H1 (cell line): ENCODE results near the gene CD38. TPM values are rescaled to one million over a fixed set of nuclear protein-coding genes. Genes with fewer than 3 reads are reported as not detected.

Experiments used
- CTCF ChIA-PET: fragments of 300-600 bp; sonication (Branson Sonifier 250); formaldehyde crosslinking; loops from one replicate; lab custom pipeline; 2021; ENCODE audit not compliant: partially characterized antibody; lab: Charles Lee
- POLR2A ChIA-PET: fragments of 300-600 bp; sonication (Branson Sonifier 250); formaldehyde crosslinking; loops from one replicate; lab custom pipeline; 2021; ENCODE audit warnings: inconsistent platforms; ENCODE audit not compliant: partially characterized antibody; lab: Charles Lee
- DNase-seq, 2 experiments: peaks; one replicate each; pipeline versions ENCODE4 v3.0.0 to v3.0.0-alpha.2; 2010 to 2022; ENCODE audit warnings: low spot score in 2 of 2, low read depth in 1 of 2, mixed read lengths in 1 of 2
- FAIRE-seq: peaks from 2 replicates; lab custom pipeline; 2011; peaks lifted over from hg19 to GRCh38; lab: Jason Lieb, UNC
- H2AFZ ChIP-seq: 2 replicates; pipeline ENCODE4 v1.8.1; 2012; ENCODE audit warnings: low read length, inconsistent platforms
- H2AK5ac ChIP-seq: 2 replicates; pipeline ENCODE4 v1.6.1; 2013; ENCODE audit warnings: low read depth, low read length
- H2BK120ac ChIP-seq: replicated peaks from 2 replicates; pipeline ENCODE3; 2013; ENCODE audit warnings: low read depth, low read length, inconsistent platforms
- H2BK12ac ChIP-seq: 2 replicates; pipeline ENCODE4 v1.6.1; 2013; ENCODE audit warnings: low read depth, low read length
- H2BK15ac ChIP-seq: 2 replicates; pipeline ENCODE4 v1.6.1; 2013; ENCODE audit warnings: low read length
- H2BK20ac ChIP-seq: 2 replicates; pipeline ENCODE4 v1.6.1; 2013; ENCODE audit warnings: low read length
- H2BK5ac ChIP-seq: 2 replicates; pipeline ENCODE4 v1.6.1; 2013; ENCODE audit warnings: low read depth, low read length
- H3K14ac ChIP-seq: 2 replicates; pipeline ENCODE4 v1.6.1; 2013; ENCODE audit warnings: inconsistent platforms; ENCODE audit not compliant: insufficient read length
- H3K18ac ChIP-seq: 2 replicates; pipeline ENCODE4 v1.6.1; 2013; ENCODE audit warnings: low read length; ENCODE audit errors: extremely low read depth
- H3K23ac ChIP-seq: 2 replicates; pipeline ENCODE4 v1.6.1; 2013; ENCODE audit warnings: inconsistent platforms; ENCODE audit not compliant: insufficient read length
- H3K23me2 ChIP-seq: 2 replicates; pipeline ENCODE4 v1.6.1; 2013; ENCODE audit warnings: low read depth, low read length
- H3K27ac ChIP-seq: 2 replicates; pipeline ENCODE4 v1.6.1; 2011; ENCODE audit warnings: low read depth, low read length, inconsistent platforms
- H3K27me3 ChIP-seq, 4 experiments: replicated peaks in 1 of 4; 1 replicate in 1 of 4; 2 replicates in 3 of 4; pipeline versions ENCODE4 v1.6.1 to v1.8.1; 2011 to 2013; ENCODE audit warnings: low read length in 3 of 4, mild to moderate bottlenecking in 3 of 4, inconsistent platforms in 2 of 4, mixed read lengths in 2 of 4, moderate library complexity in 1 of 4; ENCODE audit not compliant: control insufficient read depth in 3 of 4, insufficient read depth in 3 of 4; ENCODE audit errors: extremely low read depth in 1 of 4
- H3K36me3 ChIP-seq, 4 experiments: 2 replicates each; pipeline versions ENCODE4 v1.6.1 to v1.8.1; 2011 to 2013; ENCODE audit warnings: mild to moderate bottlenecking in 4 of 4, low read length in 3 of 4, moderate library complexity in 2 of 4, control low read depth in 1 of 4, inconsistent platforms in 1 of 4; ENCODE audit not compliant: insufficient read depth in 4 of 4, control insufficient read depth in 2 of 4
- H3K4ac ChIP-seq: replicated peaks from 2 replicates; pipeline ENCODE3; 2013; ENCODE audit warnings: low read length, low read depth, mixed read lengths, inconsistent platforms; ENCODE audit not compliant: insufficient read length
- H3K4me1 ChIP-seq, 4 experiments: replicated peaks in 1 of 4; 1 replicate in 1 of 4; 2 replicates in 3 of 4; pipeline versions ENCODE4 v1.6.1 to v1.8.1; 2011 to 2013; ENCODE audit warnings: low read length in 3 of 4, inconsistent platforms in 2 of 4, mixed read lengths in 1 of 4; ENCODE audit not compliant: insufficient read depth in 4 of 4, control insufficient read depth in 3 of 4
- H3K4me2 ChIP-seq, 2 experiments: 2 replicates each; pipeline versions ENCODE4 v1.6.1 to v1.8.1; 2011 to 2013; ENCODE audit warnings: low read depth in 2 of 2, low read length in 2 of 2, control low read depth in 1 of 2, inconsistent platforms in 1 of 2, mild to moderate bottlenecking in 1 of 2; ENCODE audit not compliant: insufficient read depth in 1 of 2
- H3K4me3 ChIP-seq, 4 experiments: fragments of 200-600, 300-600 bp in 1 of 4; sonication (generic), shearing (Covaris generic), sonication (Bioruptor Twin) in 1 of 4; 2 replicates each; pipeline versions ENCODE4 v1.5.1 to v1.8.1; 2011 to 2016; ENCODE audit warnings: low read length in 4 of 4, low read depth in 3 of 4, control low read depth in 2 of 4, inconsistent platforms in 2 of 4, mild to moderate bottlenecking in 2 of 4, mixed read lengths in 1 of 4, moderate library complexity in 1 of 4; ENCODE audit not compliant: insufficient read depth in 2 of 4; ENCODE audit errors: extremely low read depth in 1 of 4
- H3K56ac ChIP-seq: replicated peaks from 2 replicates; pipeline ENCODE3; 2013; ENCODE audit warnings: low read depth, mild to moderate bottlenecking, mixed read lengths, low read length, inconsistent platforms; ENCODE audit not compliant: insufficient read length
- H3K79me1 ChIP-seq: 2 replicates; pipeline ENCODE4 v1.6.1; 2013; ENCODE audit warnings: low read depth, low read length, control low read depth
- H3K79me2 ChIP-seq, 2 experiments: 2 replicates each; pipeline versions ENCODE4 v1.6.1 to v1.8.1; 2012 to 2013; ENCODE audit warnings: low read length in 2 of 2, mild to moderate bottlenecking in 2 of 2, inconsistent platforms in 1 of 2; ENCODE audit not compliant: insufficient read depth in 2 of 2, control insufficient read depth in 1 of 2
- H3K9ac ChIP-seq, 4 experiments: replicated peaks in 1 of 4; 1 replicate in 1 of 4; 2 replicates in 3 of 4; pipeline versions ENCODE4 v1.6.1 to v1.8.1; 2011 to 2013; ENCODE audit warnings: low read depth in 3 of 4, low read length in 3 of 4, control low read depth in 2 of 4, mild to moderate bottlenecking in 2 of 4, moderate library complexity in 2 of 4, inconsistent platforms in 1 of 4; ENCODE audit errors: extremely low read depth in 1 of 4
- H3K9me3 ChIP-seq, 2 experiments: 2 replicates each; pipeline versions ENCODE4 v1.6.1 to v1.8.1; 2012 to 2013; ENCODE audit warnings: mild to moderate bottlenecking in 2 of 2, moderate library complexity in 2 of 2, control low read depth in 1 of 2, inconsistent platforms in 1 of 2, low read depth in 1 of 2, low read length in 1 of 2, mixed read lengths in 1 of 2; ENCODE audit not compliant: insufficient read depth in 2 of 2
- H4K20me1 ChIP-seq, 2 experiments: replicated peaks in 1 of 2; 2 replicates each; pipeline versions ENCODE3 to v1.8.1; 2011 to 2013; ENCODE audit warnings: inconsistent platforms in 2 of 2, low read length in 2 of 2, mild to moderate bottlenecking in 1 of 2; ENCODE audit not compliant: insufficient read depth in 2 of 2, control insufficient read depth in 1 of 2
- H4K5ac ChIP-seq: 2 replicates; pipeline ENCODE4 v1.6.1; 2013; ENCODE audit warnings: low read length, low read depth, mixed read lengths, inconsistent platforms; ENCODE audit not compliant: insufficient read length
- H4K8ac ChIP-seq: 2 replicates; pipeline ENCODE4 v1.8.0; 2013; ENCODE audit warnings: mild to moderate bottlenecking, moderate library complexity, low read length, inconsistent platforms; ENCODE audit not compliant: insufficient read depth; ENCODE audit errors: extremely low read depth
- H4K91ac ChIP-seq: replicated peaks from 2 replicates; pipeline ENCODE3; 2013; ENCODE audit warnings: low read length, mixed read lengths, inconsistent platforms; ENCODE audit not compliant: insufficient read length
- FOSL1 ChIP-seq: IDR thresholded peaks from 2 replicates; pipeline ENCODE4 v1.6.1; 2011; ENCODE audit warnings: mild to moderate bottlenecking, low read depth, low read length, moderate library complexity; ENCODE audit not compliant: insufficient read depth
- GABPA ChIP-seq: IDR thresholded peaks from 2 replicates; pipeline ENCODE4 v1.6.1; 2011; ENCODE audit warnings: mild to moderate bottlenecking, low read length, moderate library complexity, borderline replicate concordance; ENCODE audit not compliant: insufficient read depth
- KDM4A ChIP-seq: IDR thresholded peaks from one replicate; pipeline ENCODE4 v1.7.1; 2012; ENCODE audit warnings: low read depth, mild to moderate bottlenecking, moderate library complexity, low read length, inconsistent platforms; ENCODE audit not compliant: severe bottlenecking
- MAFK ChIP-seq: IDR thresholded peaks from 2 replicates; pipeline ENCODE4 v1.6.1; 2012; ENCODE audit warnings: low read depth, mild to moderate bottlenecking, improper control_type of control experiment, low read length
- PHF8 ChIP-seq: fragments of 200-600 bp; sonication (generic); conservative IDR thresholded peaks from 2 replicates; pipeline ENCODE4 v1.7.1; 2012; ENCODE audit warnings: low read depth, mild to moderate bottlenecking, inconsistent platforms, low read length, moderate library complexity
- RNF2 ChIP-seq: fragments of 200-900, 300-1000 bp; sonication (generic); IDR thresholded peaks from 2 replicates; pipeline ENCODE4 v1.7.1; 2016; ENCODE audit warnings: borderline replicate concordance, low read depth, mild to moderate bottlenecking, antibody characterized with exemption, low read length; ENCODE audit not compliant: poor library complexity, severe bottlenecking; ENCODE audit errors: missing control alignments
- SAP30 ChIP-seq: fragments of 300-600 bp; sonication (generic); IDR thresholded peaks from 2 replicates; pipeline ENCODE4 v1.7.1; 2012; ENCODE audit warnings: low read length, moderate library complexity, mild to moderate bottlenecking, inconsistent platforms; ENCODE audit not compliant: insufficient read depth, insufficient replicate concordance
- SIX5 ChIP-seq: IDR thresholded peaks from 2 replicates; pipeline ENCODE4 v1.6.1; 2011; ENCODE audit warnings: mild to moderate bottlenecking, low read depth, low read length
- SRF ChIP-seq: IDR thresholded peaks from 2 replicates; pipeline ENCODE4 v1.6.1; 2011; ENCODE audit warnings: mild to moderate bottlenecking, low read depth, low read length, moderate library complexity
- WGBS, 2 experiments: shearing (Covaris generic) in 1 of 2; methylation state at CpG; one replicate each; pipeline versions ENCODE4 v1.1.6 to v1.1.7; 2013 to 2015; ENCODE audit warnings: low lambda C conversion rate in 2 of 2, mixed read lengths in 2 of 2, inconsistent platforms in 1 of 2, low coverage in 1 of 2, missing lambda C conversion rate in 1 of 2; ENCODE audit not compliant: insufficient replicate concordance in 2 of 2, insufficient coverage in 1 of 2, insufficient read length in 1 of 2; ENCODE audit errors: extremely low coverage in 1 of 2, missing lambda C conversion rate in 1 of 2; 5-methylcytosine and 5-hydroxymethylcytosine counted together
- polyA plus RNA-seq, 7 experiments: library from polyadenylated mRNA; depleted of rRNA in 3 of 7; stranded (reverse) in 5 of 7; unstranded in 2 of 7; fragments of >200 nt in 5 of 7; fragments of 200-250 nt in 2 of 7; gene quantifications; 1 replicate in 5 of 7; 2 replicates in 1 of 7; 4 replicates in 1 of 7; pipeline versions ENCODE4 v1.2.1 to v1.2.3, GENCODE V29; 2011 to 2013; ENCODE audit warnings: missing spikeins in 2 of 7, mixed read lengths in 2 of 7
- total RNA-seq: library from RNA; stranded (reverse); fragmentation: NEBNext Ultra II Directional; extraction: Animal tissue kit (Norgen Biotek cat#: 25700); gene quantifications from 2 replicates; pipeline ENCODE4 v1.2.1, GENCODE V29; 2021

The CD38 gene
- total and polyA plus RNA-seq, 2 of the 8 experiments (the other 6 are each of a cell fraction or from before 2014, with no cell fraction given): 0.14 to 0.24 TPM

DNA sequence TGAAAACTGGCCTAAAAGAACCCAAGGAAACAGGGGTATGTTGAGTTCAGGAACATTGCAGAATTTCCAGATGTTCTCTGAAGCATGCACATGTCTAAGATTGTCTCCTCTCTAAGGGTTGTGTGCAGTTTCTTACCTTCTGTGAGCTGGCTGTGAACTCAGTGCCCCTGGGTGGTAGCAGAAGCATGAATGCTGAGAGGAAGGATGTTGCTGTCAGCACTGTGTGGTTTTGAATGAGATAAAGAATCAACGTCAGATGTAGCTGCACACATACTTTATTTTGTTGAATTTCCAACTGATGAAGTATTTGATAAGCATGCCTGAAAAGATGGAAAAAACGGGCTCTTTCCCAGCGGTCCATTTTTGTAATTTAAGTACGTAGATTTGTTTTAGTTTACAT, 23.8 kb upstream of the CD38 start:
- Histone ChIP-seq H4K20me1 (no peaks in the 10 kb centered on the region), H3K36me3 (no peaks in the 10 kb centered on the region), H4K5ac (no peak overlapping the region), H3K4ac (no peak overlapping the region), H3K4me1 (no peaks in the 10 kb centered on the region), H4K8ac (no peak overlapping the region), H3K23ac (no peak overlapping the region), H3K9ac (no peak overlapping the region), H3K27ac (no peak overlapping the region), H2BK5ac (no peak overlapping the region), H3K14ac (no peak overlapping the region), H2BK12ac (no peak overlapping the region), H3K56ac (no peak overlapping the region), H3K27me3 (no peaks in the 10 kb centered on the region), H2AK5ac (no peak overlapping the region), H2BK15ac (no peak overlapping the region), H3K79me1 (no peaks in the 10 kb centered on the region), H3K4me2 (no peak overlapping the region), H2AFZ (0 out of 2 replicates have a peak overlapping the region, but pooled peaks have one; percentile 53), H4K91ac (no peak overlapping the region), H3K9me3 (no peaks in the 10 kb centered on the region), H2BK20ac (no peak overlapping the region), H3K4me3 (no peak overlapping the region), H3K18ac (no peak overlapping the region), H2BK120ac (no peak overlapping the region), H3K23me2 (no peaks in the 10 kb centered on the region), H3K79me2 (no peaks in the 10 kb centered on the region)
- ChIA-PET POLR2A (no interaction called here), CTCF (interaction anchor here (0.7 to 1.2 kb wide), 3 partner anchors 13 to 34 kb away, joined by 3 to 4 read pairs (median 3); no protein-coding TSS in a partner anchor)
- DNase-seq: no peak
- no peak for TF ChIP-seq MAFK
- TF ChIP-seq SRF: no peak
- TF ChIP-seq SIX5: no peak
- no peak for TF ChIP-seq GABPA
- no peak for TF ChIP-seq FOSL1
- TF ChIP-seq PHF8: no peak
- TF ChIP-seq RNF2: no peak
- no peak for TF ChIP-seq SAP30
- no peak for TF ChIP-seq KDM4A
- WGBS, 2 experiments: 94% methylated on average over 4 of the region's 4 CpGs; no CpG with 5 or more reads in 1 of the 2 experiments
- FAIRE-seq: no peak
